ENCODE data around the gene DNAJC6. TPM values are rescaled to one million over a fixed set of nuclear protein-coding genes. Genes with fewer than 3 reads are reported as not detected.

DNAJC6 gene
- total and polyA plus RNA-seq, 7 donors, result 0.09 to 2.2 (median 0.46) TPM

DNA sequence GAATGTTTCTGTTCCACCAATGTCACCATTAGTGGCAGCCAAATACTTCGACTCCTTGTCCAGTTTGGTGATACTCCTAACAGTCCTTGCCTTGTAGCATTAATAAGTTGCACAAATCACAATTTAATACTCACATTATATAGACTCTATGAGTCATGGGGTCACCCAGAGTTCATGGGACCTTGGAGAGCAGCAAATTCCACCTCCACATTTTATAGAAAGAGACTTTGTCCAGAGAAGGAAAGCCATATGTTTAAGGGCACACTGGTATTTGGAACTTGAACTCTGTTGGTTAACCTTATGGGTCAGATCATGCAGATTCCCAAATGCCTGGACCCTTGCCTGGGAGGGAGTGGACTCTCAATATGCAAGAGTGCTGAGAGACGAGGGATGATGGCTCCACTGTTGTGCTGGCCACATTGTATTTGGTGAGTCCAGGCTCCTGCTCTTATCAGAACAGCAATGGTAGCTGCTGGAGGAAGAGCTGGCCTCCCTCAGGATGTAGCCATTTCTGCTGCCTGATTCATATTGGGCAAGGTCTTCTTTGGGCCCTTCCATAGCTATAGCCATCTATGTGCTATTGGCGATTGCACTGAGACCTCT lies 30.6 kb downstream of the DNAJC6 start:
- ATAC-seq, result no peak
- Histone ChIP-seq H3K9me3 (no peaks in the 10 kb centered on the region), H3K27me3 (ENCODE audit: insufficient read depth in 3 of 3, low read length in 2 of 3) (no peaks in the 10 kb centered on the region), H3K27ac (no peak overlapping the region), H3K4me1 (no peaks in the 10 kb centered on the region), H3K4me3 (no peak overlapping the region), H3K36me3 (ENCODE audit: insufficient read depth in 1 of 2, low read depth in 1 of 2) (no peaks in the 10 kb centered on the region)
- intact Hi-C loops (cut with DNase I), result no loop called here
- TF ChIP-seq, protein P1, sequence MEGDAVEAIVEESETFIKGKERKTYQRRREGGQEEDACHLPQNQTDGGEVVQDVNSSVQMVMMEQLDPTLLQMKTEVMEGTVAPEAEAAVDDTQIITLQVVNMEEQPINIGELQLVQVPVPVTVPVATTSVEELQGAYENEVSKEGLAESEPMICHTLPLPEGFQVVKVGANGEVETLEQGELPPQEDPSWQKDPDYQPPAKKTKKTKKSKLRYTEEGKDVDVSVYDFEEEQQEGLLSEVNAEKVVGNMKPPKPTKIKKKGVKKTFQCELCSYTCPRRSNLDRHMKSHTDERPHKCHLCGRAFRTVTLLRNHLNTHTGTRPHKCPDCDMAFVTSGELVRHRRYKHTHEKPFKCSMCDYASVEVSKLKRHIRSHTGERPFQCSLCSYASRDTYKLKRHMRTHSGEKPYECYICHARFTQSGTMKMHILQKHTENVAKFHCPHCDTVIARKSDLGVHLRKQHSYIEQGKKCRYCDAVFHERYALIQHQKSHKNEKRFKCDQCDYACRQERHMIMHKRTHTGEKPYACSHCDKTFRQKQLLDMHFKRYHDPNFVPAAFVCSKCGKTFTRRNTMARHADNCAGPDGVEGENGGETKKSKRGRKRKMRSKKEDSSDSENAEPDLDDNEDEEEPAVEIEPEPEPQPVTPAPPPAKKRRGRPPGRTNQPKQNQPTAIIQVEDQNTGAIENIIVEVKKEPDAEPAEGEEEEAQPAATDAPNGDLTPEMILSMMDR (IDR thresholded peaks at IDR 0.05), result no peak
- WGBS, 3 donors, result 59 to 63% (median 62%) methylated on average over 3 of the region's 3 CpGs
- DNase-seq, result no peak

GRCh38 chr1:65341381-65341780 lies 32.0 kb downstream of the DNAJC6 start:
- TF ChIP-seq, protein P1 (IDR thresholded peaks at IDR 0.05), result no peak
- 67 to 79% (median 78%) methylated on average over 1 of the region's 1 CpG for WGBS, 3 donors

GRCh38 chr1:65343286-65343685 lies 33.9 kb downstream of the DNAJC6 start:
- H3K36me3 ChIP-seq (ENCODE audit: insufficient read depth in 1 of 2, low read depth in 1 of 2), result no peaks in the 10 kb centered on the region
- no peak overlapping the region for H3K27ac ChIP-seq
- ATAC-seq (no peak), DNase-seq (no peak)
- H3K9me3 ChIP-seq, result no peaks in the 10 kb centered on the region
- intact Hi-C loops (cut with DNase I), result no loop called here
- no peak overlapping the region for H3K4me3 ChIP-seq
- WGBS, 3 donors, result 71 to 80% (median 78%) methylated on average over 3 of the region's 3 CpGs
- no peaks in the 10 kb centered on the region for H3K27me3 ChIP-seq (ENCODE audit: insufficient read depth in 3 of 3, low read length in 2 of 3)
- TF ChIP-seq, protein P1 (IDR thresholded peaks at IDR 0.05), result no peak
- H3K4me1 ChIP-seq, result no peaks in the 10 kb centered on the region

More at GRCh38 chr1:65341381-65341780, 32.0 kb downstream of the DNAJC6 start:
- Histone ChIP-seq H3K27ac (no peak overlapping the region), H3K4me1 (no peaks in the 10 kb centered on the region), H3K27me3 (ENCODE audit: insufficient read depth in 3 of 3, low read length in 2 of 3) (no peaks in the 10 kb centered on the region), H3K4me3 (no peak overlapping the region), H3K9me3 (no peaks in the 10 kb centered on the region), H3K36me3 (ENCODE audit: insufficient read depth in 1 of 2, low read depth in 1 of 2) (no peaks in the 10 kb centered on the region)
- intact Hi-C loops (cut with DNase I), result no loop called here
- DNase-seq (no peak), ATAC-seq (no peak)

- DNase-seq (no peak), ATAC-seq (no peak)
- Histone ChIP-seq H3K4me3 (no peak overlapping the region), H3K9me3 (no peaks in the 10 kb centered on the region), H3K27me3 (ENCODE audit: insufficient read depth in 3 of 3, low read length in 2 of 3) (no peaks in the 10 kb centered on the region), H3K4me1 (no peaks in the 10 kb centered on the region), H3K27ac (no peak overlapping the region), H3K36me3 (ENCODE audit: insufficient read depth in 1 of 2, low read depth in 1 of 2) (no peaks in the 10 kb centered on the region)
- 43 to 54% (median 52%) methylated on average over 3 of the region's 3 CpGs for WGBS, 3 donors
- intact Hi-C loops (cut with DNase I), result no loop called here
- TF ChIP-seq, protein P1 (IDR thresholded peaks at IDR 0.05), result no peak
Measured at GRCh38 chr1:65344171-65344814, 35.0 kb downstream of the DNAJC6 start.
